Measurements from ENCODE around the gene HNRNPUL2.

DNA sequence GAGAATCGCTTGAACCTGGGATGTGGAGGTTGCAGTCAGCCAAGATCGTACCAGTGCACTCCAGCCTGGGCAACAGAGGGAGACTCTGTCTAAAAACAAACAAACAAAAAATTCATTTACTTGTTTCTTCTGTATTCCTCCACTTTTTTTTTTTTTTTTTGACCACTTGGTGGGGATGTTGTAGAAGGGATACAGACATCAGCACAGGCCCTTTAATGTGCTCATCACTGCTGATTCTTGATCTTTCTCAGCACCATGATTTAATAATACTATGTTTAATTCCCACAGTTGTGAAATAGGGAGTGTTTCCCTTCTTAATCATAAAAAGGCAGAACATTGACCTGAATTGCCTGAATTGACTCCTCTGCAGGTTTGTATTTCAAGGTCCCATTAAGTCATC, 5.6 kb upstream of the HNRNPUL2 start:
- TF ChIP-seq, protein P1, sequence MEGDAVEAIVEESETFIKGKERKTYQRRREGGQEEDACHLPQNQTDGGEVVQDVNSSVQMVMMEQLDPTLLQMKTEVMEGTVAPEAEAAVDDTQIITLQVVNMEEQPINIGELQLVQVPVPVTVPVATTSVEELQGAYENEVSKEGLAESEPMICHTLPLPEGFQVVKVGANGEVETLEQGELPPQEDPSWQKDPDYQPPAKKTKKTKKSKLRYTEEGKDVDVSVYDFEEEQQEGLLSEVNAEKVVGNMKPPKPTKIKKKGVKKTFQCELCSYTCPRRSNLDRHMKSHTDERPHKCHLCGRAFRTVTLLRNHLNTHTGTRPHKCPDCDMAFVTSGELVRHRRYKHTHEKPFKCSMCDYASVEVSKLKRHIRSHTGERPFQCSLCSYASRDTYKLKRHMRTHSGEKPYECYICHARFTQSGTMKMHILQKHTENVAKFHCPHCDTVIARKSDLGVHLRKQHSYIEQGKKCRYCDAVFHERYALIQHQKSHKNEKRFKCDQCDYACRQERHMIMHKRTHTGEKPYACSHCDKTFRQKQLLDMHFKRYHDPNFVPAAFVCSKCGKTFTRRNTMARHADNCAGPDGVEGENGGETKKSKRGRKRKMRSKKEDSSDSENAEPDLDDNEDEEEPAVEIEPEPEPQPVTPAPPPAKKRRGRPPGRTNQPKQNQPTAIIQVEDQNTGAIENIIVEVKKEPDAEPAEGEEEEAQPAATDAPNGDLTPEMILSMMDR (IDR thresholded peaks at IDR 0.05) = peak; percentile 31
- TF ChIP-seq EZH2 (IDR thresholded peaks at IDR 0.05; ENCODE audit: borderline replicate concordance, insufficient read depth, low read depth, low read length, poor library complexity, severe bottlenecking) = no peak

Measured in B cell (primary cell).